CMK (cell line): Measurements from ENCODE around the gene CAND2.

ENCODE experiments used
- DNase-seq: peaks from one replicate; pipeline ENCODE4 v3.0.0-alpha.2; 2010; ENCODE audit warnings: low read depth

The CAND2 gene

GRCh38 chr3:12796171-12797123 is at the start of gene CAND2:
Gene CAND2, plus strand, starts transcription at chr3:12796680. Its CDS starts 41 bp downstream, at chr3:12796721.
- no peak for DNase-seq

- no peak for DNase-seq
These were observed 48.0 kb upstream of the CAND2 start for GRCh38 chr3:12748477-12748876.

DNA sequence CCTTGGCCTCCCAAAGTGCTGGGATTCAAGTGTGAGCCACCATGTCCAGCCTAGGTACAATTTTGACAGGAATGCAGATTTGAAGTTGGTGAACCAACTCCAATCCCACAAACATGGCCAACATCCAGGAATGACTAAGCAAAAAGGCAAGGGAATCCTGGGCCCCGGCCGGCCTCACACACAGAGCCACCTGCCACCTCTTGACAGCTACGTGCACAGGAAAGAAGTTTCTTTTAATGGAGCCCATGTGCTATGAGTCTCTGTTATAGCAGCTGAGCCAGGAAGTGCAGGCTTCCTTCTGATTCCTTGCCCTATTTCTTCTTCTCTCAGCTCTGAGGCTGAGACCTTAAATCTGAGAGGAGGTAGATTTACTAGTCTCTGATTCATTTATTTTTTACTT is 46.3 kb upstream of the CAND2 start:
- DNase-seq, result no peak

- no peak for DNase-seq
These were observed 45.8 kb upstream of the CAND2 start for GRCh38 chr3:12750658-12751071.

DNA sequence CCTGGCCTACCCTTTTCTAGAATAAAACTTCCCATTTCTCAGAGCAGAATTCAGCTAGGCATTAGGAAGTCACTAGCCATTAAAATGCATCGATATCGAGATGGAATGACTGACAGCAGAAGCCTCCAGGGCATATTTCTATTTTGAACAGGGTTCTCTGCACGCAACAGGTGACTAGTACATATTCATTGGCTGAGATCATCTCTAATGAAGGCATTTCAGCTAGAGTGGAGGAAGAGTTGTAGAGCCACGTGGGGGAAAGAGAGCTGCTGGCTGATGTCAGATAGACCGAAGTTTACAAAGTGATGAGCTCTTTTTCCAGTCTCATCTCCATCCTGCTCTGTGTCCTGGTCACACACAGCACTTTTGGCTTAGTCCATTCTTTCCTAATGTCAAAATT is 44.9 kb upstream of the CAND2 start:
- DNase-seq, result no peak

GRCh38 chr3:12752102-12752501 is 44.4 kb upstream of the CAND2 start:
- no peak for DNase-seq

GRCh38 chr3:12752809-12753208 is 43.7 kb upstream of the CAND2 start:
- DNase-seq, result no peak

GRCh38 chr3:12753275-12754028 is 43.0 kb upstream of the CAND2 start:
- no peak for DNase-seq

DNA sequence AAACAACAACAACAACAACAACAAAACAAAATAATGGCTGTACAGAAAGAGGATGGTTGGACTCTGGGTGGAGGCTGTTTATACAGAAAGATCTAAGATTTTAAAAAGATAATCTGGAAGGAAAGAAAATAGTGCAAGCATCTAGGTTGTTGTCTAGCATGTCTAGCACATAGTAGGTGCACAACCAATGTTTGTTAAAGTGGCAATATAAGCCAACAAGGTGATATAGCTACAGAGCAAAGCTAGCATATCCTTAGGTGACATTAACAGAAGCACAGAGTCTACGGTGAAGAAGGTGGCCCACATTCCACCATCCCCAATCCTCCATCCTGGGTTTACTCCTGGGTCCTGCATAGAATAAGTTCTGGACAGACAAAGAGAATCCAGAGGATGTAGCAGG is 42.2 kb upstream of the CAND2 start:
- no peak for DNase-seq

GRCh38 chr3:12755754-12756153 is 40.7 kb upstream of the CAND2 start:
- DNase-seq, result peak; percentile 66

- DNase-seq, result no peak
These were observed 40.3 kb upstream of the CAND2 start for GRCh38 chr3:12756175-12756574.

GRCh38 chr3:12756635-12757034 is 39.8 kb upstream of the CAND2 start:
- DNase-seq, result no peak

DNA sequence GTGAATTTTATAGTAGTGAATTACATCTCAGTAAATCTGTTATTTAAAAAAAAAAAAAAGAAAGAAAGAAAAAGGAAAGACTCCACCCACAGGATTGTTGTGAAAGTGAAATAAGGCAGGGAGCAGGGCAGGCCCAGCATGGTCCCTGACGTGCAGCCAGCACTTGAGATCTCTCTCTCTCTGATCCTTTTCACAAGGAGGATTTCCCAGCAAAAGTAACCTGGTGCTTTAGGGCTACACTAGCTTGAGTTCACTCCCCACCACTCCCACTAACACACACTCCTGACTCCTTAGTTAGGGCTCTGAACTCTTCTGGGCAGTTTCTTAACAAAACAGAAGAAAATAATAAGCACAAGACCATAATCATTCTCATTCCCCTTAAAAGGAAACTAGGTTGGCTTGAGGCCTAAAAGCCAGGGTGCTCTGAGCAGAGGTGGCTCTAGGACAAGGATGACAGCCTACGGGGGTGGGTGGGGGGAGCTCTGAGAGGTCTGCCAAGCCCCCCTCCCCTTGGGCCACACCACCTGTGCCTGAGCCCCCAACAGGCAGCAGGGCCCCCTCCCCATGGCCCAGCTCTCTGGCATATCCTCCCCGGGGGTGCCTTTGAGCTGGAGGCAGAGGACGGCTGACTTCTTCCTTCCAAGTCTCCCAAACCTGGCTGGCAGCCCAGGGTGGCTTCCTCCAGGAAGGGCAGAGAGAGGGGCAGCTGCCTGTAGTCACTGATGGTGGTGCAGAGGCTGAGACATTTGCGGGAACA is 38.3 kb upstream of the CAND2 start:
- DNase-seq, result no peak

DNA sequence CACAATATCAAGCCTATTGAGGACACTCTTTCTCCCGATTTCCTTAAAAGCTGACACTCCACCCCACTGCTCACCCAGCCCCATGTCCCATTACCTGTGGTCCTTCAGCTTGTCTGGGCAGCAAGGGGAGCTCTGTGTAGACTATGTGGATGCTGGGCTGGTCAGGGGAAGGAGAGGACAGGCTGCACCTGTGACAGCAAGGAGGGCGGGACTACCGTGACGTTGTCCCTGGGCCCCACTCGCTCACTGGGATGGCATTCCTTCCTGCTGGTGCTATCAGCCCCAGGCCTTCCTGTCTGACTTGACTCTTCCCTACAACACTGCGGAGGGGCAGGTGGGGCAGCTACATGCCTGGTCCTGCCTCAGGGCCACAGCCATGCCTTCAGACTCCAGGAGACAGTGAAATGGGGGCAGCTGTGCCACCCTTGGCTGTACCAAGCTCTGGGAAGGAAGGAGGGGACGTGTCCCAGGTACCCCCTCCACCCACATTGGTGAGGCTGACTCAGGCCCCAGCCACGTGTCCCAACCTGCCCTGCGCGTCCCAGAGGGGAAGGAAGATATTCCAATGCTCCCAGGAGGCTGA is 37.3 kb upstream of the CAND2 start, which contains the start of gene TMEM40:
Gene TMEM40, minus strand, starts transcription at position 163 of the 583 bp plus-strand sequence. CDS start 9,427 bp downstream, outside the sequence.
- DNase-seq, result no peak

DNA sequence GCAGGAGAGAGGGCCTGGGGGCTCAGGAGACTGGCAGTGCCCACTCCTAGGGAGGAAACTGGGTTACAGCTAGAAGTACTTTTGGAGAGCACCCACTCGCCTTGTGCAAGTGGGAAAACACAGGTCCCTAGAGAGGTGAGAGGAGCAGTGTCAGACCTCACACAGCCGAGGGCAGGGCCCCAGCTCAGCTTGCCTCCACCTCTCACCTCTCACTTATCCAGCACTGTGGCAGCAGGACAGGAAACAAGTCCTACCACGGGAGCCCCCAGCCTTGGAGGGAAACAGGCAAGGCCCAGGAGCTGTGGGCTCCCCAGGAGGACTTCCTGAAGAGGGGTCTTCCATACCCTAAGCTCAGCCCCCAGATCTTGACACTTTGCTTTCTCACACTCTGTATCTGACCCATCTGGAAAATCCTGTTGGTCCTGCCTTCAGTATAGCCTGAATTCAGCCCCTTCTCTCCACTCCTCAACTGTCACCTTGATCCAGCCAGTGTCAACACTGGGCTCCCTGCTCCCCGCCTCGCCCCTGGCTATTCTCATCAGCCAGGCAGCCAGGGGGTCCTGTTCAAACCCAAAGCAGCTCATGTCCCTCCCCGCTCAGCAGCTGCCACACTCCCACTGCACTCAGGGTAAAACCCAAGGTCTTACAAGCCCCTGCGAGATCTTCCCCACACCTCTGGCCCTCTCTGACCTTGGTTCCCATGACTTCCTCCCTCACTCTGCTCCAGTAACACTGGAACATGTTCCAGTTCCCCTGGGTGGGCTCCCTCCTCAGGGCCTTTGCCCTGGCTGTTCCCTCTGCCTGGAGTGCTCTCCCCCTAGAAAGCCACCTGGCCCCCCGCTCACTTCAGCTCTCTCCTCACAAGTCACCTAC is 36.6 kb upstream of the CAND2 start:
- DNase-seq, result no peak

GRCh38 chr3:12764171-12764776 is 32.2 kb upstream of the CAND2 start:
- DNase-seq, result no peak

- no peak for DNase-seq
These were observed 29.9 kb upstream of the CAND2 start for GRCh38 chr3:12766541-12766940.

DNA sequence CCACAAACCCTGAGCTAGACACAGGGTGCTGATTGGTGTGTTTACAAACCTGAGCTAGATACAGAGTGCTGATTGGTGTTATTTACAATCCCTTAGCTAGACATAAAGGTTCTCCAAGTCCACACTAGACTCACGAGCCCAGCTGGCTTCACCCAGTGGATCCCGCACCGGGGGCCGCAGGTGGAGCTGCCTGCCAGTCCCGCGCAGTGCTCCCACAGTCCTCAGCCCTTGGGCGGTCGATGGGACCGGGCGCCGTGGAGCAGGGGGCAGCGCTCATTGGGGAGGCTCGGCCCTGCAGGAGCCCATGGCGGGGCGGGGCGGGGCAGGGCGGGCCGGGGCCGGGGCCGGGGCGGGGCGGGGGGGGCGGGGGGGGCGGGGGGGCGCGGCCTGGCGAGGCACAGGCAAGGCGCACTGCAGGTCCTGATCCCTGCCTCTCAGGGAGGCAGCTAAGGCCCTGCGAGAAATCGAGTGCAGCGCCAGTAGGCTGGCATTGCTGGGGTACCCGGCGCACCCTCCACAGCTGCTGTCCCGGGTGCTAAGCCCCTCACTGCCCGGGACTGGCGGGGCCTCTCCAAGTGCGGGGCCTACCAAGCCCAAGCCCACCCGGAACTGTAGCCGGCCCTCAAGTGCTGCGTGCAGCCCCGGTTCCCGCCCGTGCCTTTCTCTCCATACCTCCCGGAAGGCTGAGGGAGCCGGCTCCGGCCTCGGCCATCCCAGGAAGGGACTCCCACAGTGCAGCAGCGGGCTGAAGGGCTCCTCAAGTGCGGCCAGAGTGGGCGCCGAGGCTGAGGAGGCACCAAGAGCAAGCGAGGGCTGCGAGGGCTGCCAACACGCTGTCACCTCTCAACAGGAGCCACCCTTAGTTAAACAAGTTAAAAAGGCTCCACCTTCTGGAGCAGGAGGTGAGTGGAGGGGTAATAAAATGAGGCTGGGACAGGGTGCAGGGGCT is 27.6 kb upstream of the CAND2 start:
- DNase-seq, result no peak

DNA sequence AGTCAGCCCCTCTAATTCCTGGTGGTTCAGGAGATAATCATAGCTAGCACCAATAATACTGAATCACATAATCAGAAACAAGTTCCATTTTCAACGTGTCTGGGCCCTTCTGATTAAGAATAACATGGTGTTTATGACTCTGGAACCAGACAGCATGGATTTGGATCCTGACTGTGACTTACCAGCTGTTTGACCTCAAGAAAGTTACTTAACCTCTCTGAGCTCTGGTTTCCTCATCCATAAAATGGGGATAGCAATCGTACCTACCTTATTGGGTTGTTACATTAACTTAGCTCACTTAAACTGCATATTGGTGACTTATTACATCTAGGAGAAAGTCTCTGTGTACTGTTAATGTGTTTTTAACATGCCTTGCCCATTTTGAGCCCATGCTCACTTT is 26.7 kb upstream of the CAND2 start:
- DNase-seq, result no peak
